Measurements from ENCODE around the gene NPDC1.

GRCh38 chr9:137034039-137034708 is 11.8 kb downstream of the NPDC1 start:
- TF ChIP-seq CTCF (IDR thresholded peaks at IDR 0.05) (no peak), EZH2 (IDR thresholded peaks at IDR 0.05) (no peak)
